IMR-90 (cell line): ENCODE measurements around the gene SSPN. TPM values are rescaled to one million over a fixed set of nuclear protein-coding genes. Genes with fewer than 3 reads are reported as not detected.

ENCODE experiments used
- ATAC-seq: fragments of 200-7000 bp; cut with Tn5 transposase; 2 replicates; pipeline ENCODE4 v1.9.1; 2020; ENCODE audit warnings: low read depth, mild to moderate bottlenecking, moderate library complexity
- BruUV-seq: library from RNA; stranded (reverse); fragments of 400-500 nt; replicated peaks from 2 replicates; lab custom pipeline; 2021; lab: Mats Ljungman, UMichigan
- CTCF ChIA-PET: fragments of 300-600 bp; formaldehyde crosslinking; extraction: SDS; loops from one replicate; lab custom pipeline; 2021; ENCODE audit warnings: antibody characterized with exemption; lab: Yijun Ruan, JAX
- POLR2A ChIA-PET: fragments of 300-600 bp; sonication (Branson Sonifier 250); formaldehyde crosslinking; loops from one replicate; lab custom pipeline; 2022; ENCODE audit warnings: antibody characterized with exemption; ENCODE audit not compliant: unreplicated experiment; lab: Charles Lee
- DNase-seq: peaks from one replicate; pipeline ENCODE4 v3.0.0; 2013
- H2AFZ ChIP-seq: replicated peaks from 2 replicates; pipeline ENCODE3; 2013; ENCODE audit warnings: low read length, mild to moderate bottlenecking; ENCODE audit not compliant: poor library complexity
- H2AK5ac ChIP-seq: 2 replicates; pipeline ENCODE4 v1.6.1; 2013; ENCODE audit warnings: low read depth, low read length, inconsistent platforms
- H2AK9ac ChIP-seq: replicated peaks from 2 replicates; pipeline ENCODE3; 2013; ENCODE audit warnings: mild to moderate bottlenecking, low read depth, low read length, moderate library complexity; ENCODE audit not compliant: poor library complexity
- H2BK120ac ChIP-seq: 2 replicates; pipeline ENCODE4 v1.6.1; 2013; ENCODE audit warnings: low read depth, low read length, inconsistent platforms
- H2BK15ac ChIP-seq: 3 replicates; pipeline ENCODE4 v1.6.1; 2013; ENCODE audit warnings: low read depth, low read length, inconsistent platforms
- H2BK20ac ChIP-seq: 2 replicates; pipeline ENCODE4 v1.6.1; 2013; ENCODE audit warnings: low read depth, mild to moderate bottlenecking, inconsistent platforms, low read length, moderate library complexity
- H2BK5ac ChIP-seq: 2 replicates; pipeline ENCODE4 v1.6.1; 2013; ENCODE audit warnings: mild to moderate bottlenecking, low read depth, low read length, inconsistent platforms; ENCODE audit not compliant: poor library complexity, severe bottlenecking
- H3K14ac ChIP-seq: replicated peaks from 2 replicates; pipeline ENCODE4 v1.6.1; 2013; ENCODE audit warnings: low read depth, low read length, inconsistent platforms
- H3K18ac ChIP-seq: 2 replicates; pipeline ENCODE4 v1.6.1; 2013; ENCODE audit warnings: low read depth, low read length, control low read depth
- H3K23ac ChIP-seq: 2 replicates; pipeline ENCODE4 v1.6.1; 2013; ENCODE audit warnings: low read depth, low read length, inconsistent platforms
- H3K27ac ChIP-seq: 2 replicates; pipeline ENCODE4 v1.5.1; 2013; ENCODE audit warnings: mild to moderate bottlenecking, control low read depth, low read length; ENCODE audit not compliant: insufficient read depth
- H3K27me3 ChIP-seq: 2 replicates; pipeline ENCODE4 v1.6.1; 2013; ENCODE audit warnings: low read length; ENCODE audit not compliant: control insufficient read depth, insufficient read depth
- H3K36me3 ChIP-seq: 2 replicates; pipeline ENCODE4 v1.6.1; 2013; ENCODE audit warnings: low read length, mixed read lengths; ENCODE audit not compliant: control insufficient read depth, insufficient read depth
- H3K4ac ChIP-seq: 2 replicates; pipeline ENCODE4 v1.6.1; 2013; ENCODE audit warnings: low read depth, low read length, inconsistent platforms
- H3K4me1 ChIP-seq: 2 replicates; pipeline ENCODE4 v1.6.1; 2013; ENCODE audit warnings: low read length, mixed read lengths; ENCODE audit not compliant: control insufficient read depth, insufficient read depth
- H3K4me2 ChIP-seq: 2 replicates; pipeline ENCODE4 v1.6.1; 2013; ENCODE audit warnings: low read depth, mild to moderate bottlenecking, control low read depth, low read length, moderate library complexity
- H3K4me3 ChIP-seq: 2 replicates; pipeline ENCODE4 v1.5.1; 2013; ENCODE audit warnings: low read depth, mild to moderate bottlenecking, control low read depth, low read length, moderate library complexity; ENCODE audit not compliant: insufficient read depth
- H3K56ac ChIP-seq: 2 replicates; pipeline ENCODE4 v1.6.1; 2013; ENCODE audit warnings: low read length, inconsistent platforms; ENCODE audit not compliant: insufficient read depth; ENCODE audit errors: extremely low read depth
- H3K79me1 ChIP-seq, 2 experiments: 2 replicates each; pipeline ENCODE4 v1.6.1; 2013; ENCODE audit warnings: low read length in 2 of 2, inconsistent platforms in 1 of 2, low read depth in 1 of 2
- H3K9ac ChIP-seq: 2 replicates; pipeline ENCODE4 v1.6.1; 2013; ENCODE audit warnings: low read depth, low read length, control low read depth
- H3K9me1 ChIP-seq: 2 replicates; pipeline ENCODE4 v1.6.1; 2013; ENCODE audit warnings: low read length, inconsistent platforms; ENCODE audit not compliant: insufficient read depth
- H3K9me3 ChIP-seq: 2 replicates; pipeline ENCODE4 v1.6.1; 2013; ENCODE audit warnings: low read length; ENCODE audit not compliant: control insufficient read depth, insufficient read depth
- H4K20me1 ChIP-seq: 2 replicates; pipeline ENCODE4 v1.6.1; 2013; ENCODE audit warnings: low read length, inconsistent platforms; ENCODE audit not compliant: insufficient read depth
- H4K5ac ChIP-seq: 2 replicates; pipeline ENCODE4 v1.6.1; 2013; ENCODE audit warnings: mild to moderate bottlenecking, low read depth, low read length, control low read depth
- H4K8ac ChIP-seq, 2 experiments: 2 replicates each; pipeline ENCODE4 v1.6.1; 2013; ENCODE audit warnings: low read depth in 2 of 2, low read length in 2 of 2, control low read depth in 1 of 2, inconsistent platforms in 1 of 2
- H4K91ac ChIP-seq: 2 replicates; pipeline ENCODE4 v1.6.1; 2013; ENCODE audit warnings: low read depth, low read length, inconsistent platforms; ENCODE audit not compliant: insufficient read depth
- BHLHE40 ChIP-seq: fragments of 150-350 bp; IDR thresholded peaks from 2 replicates; pipeline ENCODE4 v1.6.1; 2016; ENCODE audit warnings: mild to moderate bottlenecking, low read depth, low read length
- CEBPB ChIP-seq: IDR thresholded peaks from 2 replicates; pipeline ENCODE4 v1.6.1; 2012; ENCODE audit warnings: low read depth, low read length, improper control_type of control experiment
- CHD1 ChIP-seq: IDR thresholded peaks from 2 replicates; pipeline ENCODE4 v1.6.1; 2012; ENCODE audit warnings: low read depth, low read length, improper control_type of control experiment
- FOS ChIP-seq: fragments of 150-350 bp; IDR thresholded peaks from 2 replicates; pipeline ENCODE4 v1.6.1; 2016; ENCODE audit warnings: low read depth, low read length
- MAFK ChIP-seq: IDR thresholded peaks from 2 replicates; pipeline ENCODE4 v1.6.1; 2012; ENCODE audit warnings: low read depth, low read length, improper control_type of control experiment
- MAZ ChIP-seq: IDR thresholded peaks from 2 replicates; pipeline ENCODE4 v1.6.1; 2012; ENCODE audit warnings: low read depth, mild to moderate bottlenecking, low read length, improper control_type of control experiment, moderate library complexity, borderline replicate concordance
- MXI1 ChIP-seq: IDR thresholded peaks from 2 replicates; pipeline ENCODE4 v1.6.1; 2012; ENCODE audit warnings: low read depth, mild to moderate bottlenecking, low read length, moderate library complexity, borderline replicate concordance
- NFE2L2 ChIP-seq: fragments of 150-350 bp; IDR thresholded peaks from 2 replicates; pipeline ENCODE4 v1.6.1; 2016; ENCODE audit warnings: low read depth, mild to moderate bottlenecking, low read length
- POLR2A ChIP-seq: IDR thresholded peaks from 2 replicates; pipeline ENCODE4 v1.6.1; 2012; ENCODE audit warnings: mild to moderate bottlenecking, low read depth, low read length
- RAD21 ChIP-seq: IDR thresholded peaks from 2 replicates; pipeline ENCODE4 v1.6.1; 2012; ENCODE audit warnings: low read length, improper control_type of control experiment
- RCOR1 ChIP-seq: IDR thresholded peaks from 2 replicates; pipeline ENCODE4 v1.6.1; 2012; ENCODE audit warnings: mild to moderate bottlenecking, low read length, improper control_type of control experiment; ENCODE audit not compliant: insufficient replicate concordance
- RFX5 ChIP-seq: IDR thresholded peaks from 2 replicates; pipeline ENCODE4 v1.8.0; 2012; ENCODE audit warnings: low read depth, mild to moderate bottlenecking, low read length, moderate library complexity
- SMC3 ChIP-seq: fragments of 150-350 bp; IDR thresholded peaks from 2 replicates; pipeline ENCODE4 v1.6.1; 2016; ENCODE audit warnings: low read depth, mild to moderate bottlenecking, antibody characterized with exemption, low read length, moderate library complexity
- WGBS, 2 experiments: methylation state at CpG; one replicate each; pipeline versions ENCODE4 v1.1.5 to v1.1.7; 2013; ENCODE audit warnings: missing lambda C conversion rate in 2 of 2; ENCODE audit not compliant: insufficient read length in 1 of 2; ENCODE audit errors: extremely low coverage in 2 of 2; 5-methylcytosine and 5-hydroxymethylcytosine counted together
- dilution Hi-C: fragments of 300-500 bp; cut with HindIII; formaldehyde crosslinking; loops from one replicate; pipeline ENCODE4 v1.14.3; 2018; ENCODE audit warnings: low sequenced_read_pairs; ENCODE audit not compliant: unreplicated experiment
- in situ Hi-C: fragments of 300-500 bp; cut with MboI; formaldehyde crosslinking; loops from 3 replicates; pipeline ENCODE4 v1.14.3; 2019; ENCODE audit warnings: low sequenced_read_pairs, inconsistent platforms, mixed read lengths
- intact Hi-C: fragments of 100-400 bp; cut with micrococcal nuclease; formaldehyde crosslinking; loops from 2 replicates; pipeline ENCODE4 v1.10.0; 2022
- polyA plus RNA-seq, 3 experiments: library from polyadenylated mRNA; depleted of rRNA; stranded (reverse); fragments of >200 nt; gene quantifications; 2 replicates each; pipeline ENCODE4 v1.2.3, GENCODE V29; 2012; ENCODE audit warnings: low replicate concordance in 1 of 3
- total RNA-seq: library from RNA; depleted of rRNA; stranded (reverse); fragments of >200 nt; gene quantifications from 2 replicates; pipeline ENCODE4 v1.2.3, GENCODE V29; 2012
- TF ChIP-seq, protein P1 (sequence below): fragments of 150-350 bp; IDR thresholded peaks from 2 replicates; pipeline ENCODE4 v1.6.1; 2016; ENCODE audit warnings: low read depth, mild to moderate bottlenecking, low read length, moderate library complexity, borderline replicate concordance
- TF ChIP-seq, protein P2 (sequence below): fragments of 150-350 bp; IDR thresholded peaks from 2 replicates; pipeline ENCODE4 v1.6.1; 2017; ENCODE audit warnings: mild to moderate bottlenecking, antibody characterized with exemption, low read length, low read depth
- TF ChIP-seq, protein P3 (sequence below): conservative IDR thresholded peaks from 2 replicates; pipeline ENCODE4 v1.5.1; 2012; ENCODE audit warnings: mild to moderate bottlenecking, low read depth, low read length, improper control_type of control experiment

Gene SSPN
- total and polyA plus RNA-seq, 2 of the 4 experiments (the other 2 are of a cell fraction): 3.5 to 5.6 TPM

- Histone ChIP-seq H2BK20ac (no peak overlapping the region), H3K4me1 (peaks cover 3% of the 10 kb centered on the region; the same call in 1 of the 2 replicates), H3K9me1 (0 out of 2 replicates have a peak, but pooled peaks cover 3% of the 10 kb centered on the region), H3K9me3 (no peaks in the 10 kb centered on the region), H3K27ac (no peak overlapping the region), H2BK15ac (no peak overlapping the region), H3K23ac (no peak overlapping the region), H2BK120ac (no peak overlapping the region), H3K14ac (no peak overlapping the region), H4K8ac (no peak overlapping the region), H3K27me3 (no peaks in the 10 kb centered on the region), H3K79me1 (no peaks in the 10 kb centered on the region), H2AK5ac (no peak overlapping the region), H3K18ac (no peak overlapping the region), H2BK5ac (no peak overlapping the region), H2AFZ (no peak overlapping the region), H4K20me1 (no peaks in the 10 kb centered on the region), H3K9ac (no peak overlapping the region), H3K4me2 (no peak overlapping the region), H3K36me3 (no peaks in the 10 kb centered on the region), H4K91ac (no peak overlapping the region), H4K5ac (no peak overlapping the region), H3K4me3 (no peak overlapping the region), H2AK9ac (no peak overlapping the region), H3K56ac (no peak overlapping the region), H3K4ac (no peak overlapping the region)
- CTCF ChIA-PET: no interaction called here
- POLR2A ChIA-PET: no interaction called here
- BruUV-seq: no TSS peak
- DNase-seq (no peak), ATAC-seq (no peak)
- WGBS, 2 experiments: 60% methylated on average over 1 of the region's 5 CpGs; no CpG with 5 or more reads in 1 of the 2 experiments
- intact Hi-C loops: no loop called here
- no peak for TF ChIP-seq SMC3
- TF ChIP-seq NFE2L2: no peak
- TF ChIP-seq, protein P1, sequence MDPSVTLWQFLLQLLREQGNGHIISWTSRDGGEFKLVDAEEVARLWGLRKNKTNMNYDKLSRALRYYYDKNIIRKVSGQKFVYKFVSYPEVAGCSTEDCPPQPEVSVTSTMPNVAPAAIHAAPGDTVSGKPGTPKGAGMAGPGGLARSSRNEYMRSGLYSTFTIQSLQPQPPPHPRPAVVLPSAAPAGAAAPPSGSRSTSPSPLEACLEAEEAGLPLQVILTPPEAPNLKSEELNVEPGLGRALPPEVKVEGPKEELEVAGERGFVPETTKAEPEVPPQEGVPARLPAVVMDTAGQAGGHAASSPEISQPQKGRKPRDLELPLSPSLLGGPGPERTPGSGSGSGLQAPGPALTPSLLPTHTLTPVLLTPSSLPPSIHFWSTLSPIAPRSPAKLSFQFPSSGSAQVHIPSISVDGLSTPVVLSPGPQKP: no peak
- no peak for TF ChIP-seq RCOR1
- TF ChIP-seq BHLHE40: no peak
- no peak for TF ChIP-seq FOS
- no peak for TF ChIP-seq RFX5
- no peak for TF ChIP-seq CEBPB
- TF ChIP-seq, protein P2, sequence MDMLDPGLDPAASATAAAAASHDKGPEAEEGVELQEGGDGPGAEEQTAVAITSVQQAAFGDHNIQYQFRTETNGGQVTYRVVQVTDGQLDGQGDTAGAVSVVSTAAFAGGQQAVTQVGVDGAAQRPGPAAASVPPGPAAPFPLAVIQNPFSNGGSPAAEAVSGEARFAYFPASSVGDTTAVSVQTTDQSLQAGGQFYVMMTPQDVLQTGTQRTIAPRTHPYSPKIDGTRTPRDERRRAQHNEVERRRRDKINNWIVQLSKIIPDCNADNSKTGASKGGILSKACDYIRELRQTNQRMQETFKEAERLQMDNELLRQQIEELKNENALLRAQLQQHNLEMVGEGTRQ: no peak
- TF ChIP-seq, protein P3, sequence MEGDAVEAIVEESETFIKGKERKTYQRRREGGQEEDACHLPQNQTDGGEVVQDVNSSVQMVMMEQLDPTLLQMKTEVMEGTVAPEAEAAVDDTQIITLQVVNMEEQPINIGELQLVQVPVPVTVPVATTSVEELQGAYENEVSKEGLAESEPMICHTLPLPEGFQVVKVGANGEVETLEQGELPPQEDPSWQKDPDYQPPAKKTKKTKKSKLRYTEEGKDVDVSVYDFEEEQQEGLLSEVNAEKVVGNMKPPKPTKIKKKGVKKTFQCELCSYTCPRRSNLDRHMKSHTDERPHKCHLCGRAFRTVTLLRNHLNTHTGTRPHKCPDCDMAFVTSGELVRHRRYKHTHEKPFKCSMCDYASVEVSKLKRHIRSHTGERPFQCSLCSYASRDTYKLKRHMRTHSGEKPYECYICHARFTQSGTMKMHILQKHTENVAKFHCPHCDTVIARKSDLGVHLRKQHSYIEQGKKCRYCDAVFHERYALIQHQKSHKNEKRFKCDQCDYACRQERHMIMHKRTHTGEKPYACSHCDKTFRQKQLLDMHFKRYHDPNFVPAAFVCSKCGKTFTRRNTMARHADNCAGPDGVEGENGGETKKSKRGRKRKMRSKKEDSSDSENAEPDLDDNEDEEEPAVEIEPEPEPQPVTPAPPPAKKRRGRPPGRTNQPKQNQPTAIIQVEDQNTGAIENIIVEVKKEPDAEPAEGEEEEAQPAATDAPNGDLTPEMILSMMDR: no peak
- TF ChIP-seq MXI1: no peak
- no peak for TF ChIP-seq MAFK
- no peak for TF ChIP-seq RAD21
- TF ChIP-seq CHD1: no peak
- TF ChIP-seq MAZ: no peak
- no peak for TF ChIP-seq POLR2A
- in situ Hi-C loops: no loop called here
- dilution Hi-C loops: no loop called here
These were observed 84.5 kb downstream of the SSPN start for GRCh38 chr12:26279908-26280307.
